ENCODE results near the gene FBXO24. TPM values are rescaled to one million over a fixed set of nuclear protein-coding genes. Genes with fewer than 3 reads are reported as not detected.

FBXO24 gene
- total and polyA plus RNA-seq, 2 of the 8 experiments (the other 6 are each of a cell fraction or from before 2014, with no cell fraction given) = 0.35 to 0.57 TPM

- H2BK12ac ChIP-seq (ENCODE audit: low read depth, low read length) = no peak overlapping the region
- peaks cover 0 to 17% (median 11%) of the 10 kb centered on the region in 4 experiments; a peak in 6 of 7 replicates for H3K4me1 ChIP-seq (replicated peaks in 1 of 4; ENCODE audit: control insufficient read depth in 3 of 4, insufficient read depth in 4 of 4, low read length in 3 of 4)
- H3K79me1 ChIP-seq (ENCODE audit: low read depth, low read length) = peaks cover 7% of the 10 kb centered on the region
- no peak overlapping the region for H2BK120ac ChIP-seq (replicated peaks; ENCODE audit: low read depth, low read length)
- no peak overlapping the region for H3K4me2 ChIP-seq (ENCODE audit: insufficient read depth in 1 of 2, low read depth in 2 of 2, low read length in 2 of 2)
- no peak overlapping the region for H3K18ac ChIP-seq (ENCODE audit: extremely low read depth, low read length)
- no peak overlapping the region for H3K9ac ChIP-seq (replicated peaks in 1 of 4; ENCODE audit: extremely low read depth in 1 of 4, low read depth in 3 of 4, low read length in 3 of 4)
- peaks cover 8 to 35% (median 30%) of the 10 kb centered on the region in 4 experiments for H3K36me3 ChIP-seq (ENCODE audit: control insufficient read depth in 2 of 4, insufficient read depth in 4 of 4, low read length in 3 of 4)
- H2AK5ac ChIP-seq (ENCODE audit: low read depth, low read length) = no peak overlapping the region
- ChIA-PET CTCF (ENCODE audit: partially characterized antibody) (interaction anchor here (1.3 to 3.8 kb wide), 4 partner anchors 10 to 107 kb away, joined by 5 to 16 read pairs (median 8); partner anchors contain the start of genes FBXO24 and LRCH4), POLR2A (ENCODE audit: partially characterized antibody) (interaction anchor here (1.0 to 2.6 kb wide), 5 partner anchors 9 to 103 kb away, joined by 3 to 10 read pairs (median 4); partner anchors contain the start of genes FBXO24 and LRCH4)
- no peak overlapping the region for H3K4ac ChIP-seq (replicated peaks; ENCODE audit: insufficient read length, low read depth, low read length)
- WGBS, 2 experiments (ENCODE audit: extremely low coverage in 1 of 2, insufficient coverage in 1 of 2, insufficient read length in 1 of 2, insufficient replicate concordance in 2 of 2, low coverage in 1 of 2, low lambda C conversion rate in 2 of 2, missing lambda C conversion rate in 1 of 2) = 90% methylated on average over 12 of the region's 13 CpGs; no CpG with 5 or more reads in 1 of the 2 experiments
- no peak overlapping the region for H3K27ac ChIP-seq (ENCODE audit: low read depth, low read length)
- H2BK15ac ChIP-seq (ENCODE audit: low read length) = no peak overlapping the region
- no peak overlapping the region for H3K14ac ChIP-seq (ENCODE audit: insufficient read length)
- no peak overlapping the region for H2BK5ac ChIP-seq (ENCODE audit: low read depth, low read length)
- peaks cover 0 to 17% of the 10 kb centered on the region in 2 experiments for H4K20me1 ChIP-seq (replicated peaks in 1 of 2; ENCODE audit: control insufficient read depth in 1 of 2, insufficient read depth in 2 of 2, low read length in 2 of 2)
- no peak overlapping the region for H4K8ac ChIP-seq (ENCODE audit: extremely low read depth, insufficient read depth, low read length)
- no peaks in the 10 kb centered on the region for H3K79me2 ChIP-seq (ENCODE audit: control insufficient read depth in 1 of 2, insufficient read depth in 2 of 2, low read length in 2 of 2)
- H4K5ac ChIP-seq (ENCODE audit: insufficient read length, low read depth, low read length) = no peak overlapping the region
- no peak overlapping the region for H2BK20ac ChIP-seq (ENCODE audit: low read length)
- H2AFZ ChIP-seq (ENCODE audit: low read length) = no peak overlapping the region
- H3K4me3 ChIP-seq (ENCODE audit: extremely low read depth in 1 of 4, insufficient read depth in 2 of 4, low read depth in 3 of 4, low read length in 4 of 4) = no peak overlapping the region
- DNase-seq (ENCODE audit: low read depth in 1 of 2, low spot score in 2 of 2) (peak in 1 of 2 experiments; percentile 27), FAIRE-seq (no peak)
- H3K27me3 ChIP-seq (replicated peaks in 1 of 4; ENCODE audit: control insufficient read depth in 3 of 4, extremely low read depth in 1 of 4, insufficient read depth in 3 of 4, low read length in 3 of 4) = peaks cover 0 to 2% (median 0%) of the 10 kb centered on the region in 4 experiments; a peak in 1 of 7 replicates
- H3K56ac ChIP-seq (replicated peaks; ENCODE audit: insufficient read length, low read depth, low read length) = no peak overlapping the region
- no peak overlapping the region for H3K23ac ChIP-seq (ENCODE audit: insufficient read length)
- H3K9me3 ChIP-seq (ENCODE audit: insufficient read depth in 2 of 2, low read depth in 1 of 2, low read length in 1 of 2) = no peaks in the 10 kb centered on the region
- H4K91ac ChIP-seq (replicated peaks; ENCODE audit: insufficient read length, low read length) = no peak overlapping the region
- peaks cover 7% of the 10 kb centered on the region for H3K23me2 ChIP-seq (ENCODE audit: low read depth, low read length)
- TF ChIP-seq BACH1 (IDR thresholded peaks at IDR 0.05; ENCODE audit: low read length) = no peak
- TF ChIP-seq HDAC2 (IDR thresholded peaks at IDR 0.05; ENCODE audit: borderline replicate concordance in 1 of 2, low read depth in 2 of 2, low read length in 2 of 2) = no peak
- no peak for TF ChIP-seq SAP30 (IDR thresholded peaks at IDR 0.05; ENCODE audit: insufficient read depth, insufficient replicate concordance, low read length)
- no peak for TF ChIP-seq SUZ12 (IDR thresholded peaks at IDR 0.05; ENCODE audit: low read length)
- TF ChIP-seq TBP (IDR thresholded peaks at IDR 0.05; ENCODE audit: low read depth, low read length) = no peak
- no peak for TF ChIP-seq SIN3A (conservative IDR thresholded peaks at IDR 0.05 in 1 of 2, IDR thresholded peaks at IDR 0.05 in 1 of 2; ENCODE audit: low read depth in 1 of 2, low read length in 2 of 2)
- TF ChIP-seq CEBPB (IDR thresholded peaks at IDR 0.05; ENCODE audit: low read depth, low read length) = no peak
- TF ChIP-seq NRF1 (IDR thresholded peaks at IDR 0.05; ENCODE audit: low read depth, low read length) = no peak
- TF ChIP-seq TAF1 (IDR thresholded peaks at IDR 0.05; ENCODE audit: low read depth, low read length) = no peak
- no peak for TF ChIP-seq E2F6 (IDR thresholded peaks at IDR 0.05)
- TF ChIP-seq POLR2A (IDR thresholded peaks at IDR 0.05; ENCODE audit: control extremely low read depth in 1 of 2, low read depth in 2 of 2, low read length in 2 of 2) = no peak
- TF ChIP-seq ASH2L (IDR thresholded peaks at IDR 0.05; ENCODE audit: low read length) = no peak
These were observed 9.6 kb upstream of the FBXO24 start for GRCh38 chr7:100576384-100576993.

All from H1 (cell line).